SJSA1 (cell line): ENCODE data around the gene RUFY1. TPM values are rescaled to one million over a fixed set of nuclear protein-coding genes. Genes with fewer than 3 reads are reported as not detected.
"Not testable (repeated sequence)": the region's sequence is repeated elsewhere in the genome, so short reads cannot be mapped to it uniquely, and the experiment has no call there.

Experiments
- DNase-seq, 2 experiments: peaks; one replicate each; pipeline ENCODE4 v3.0.0-alpha.2; 2015 to 2020; ENCODE audit warnings: low spot score in 2 of 2, low read depth in 1 of 2
- H3K27ac ChIP-seq: fragments of 250-450 bp; sonication (Bioruptor Pico); 2 replicates; pipeline ENCODE4 v1.5.1; 2020; ENCODE audit warnings: mild to moderate bottlenecking, moderate library complexity
- H3K27me3 ChIP-seq: fragments of 250-450 bp; sonication (Bioruptor Pico); replicated peaks from 2 replicates; pipeline ENCODE4 v1.5.1; 2020; ENCODE audit warnings: mild to moderate bottlenecking, moderate library complexity
- H3K36me3 ChIP-seq: fragments of 250-450 bp; sonication (Bioruptor Pico); 2 replicates; pipeline ENCODE4 v1.5.1; 2020; ENCODE audit warnings: mild to moderate bottlenecking
- H3K4me1 ChIP-seq: fragments of 250-450 bp; sonication (Bioruptor Pico); replicated peaks from 2 replicates; pipeline ENCODE4 v1.6.1; 2021; ENCODE audit warnings: mild to moderate bottlenecking
- H3K4me3 ChIP-seq: fragments of 250-450 bp; sonication (Bioruptor Pico); 2 replicates; pipeline ENCODE4 v1.5.1; 2020; ENCODE audit warnings: mild to moderate bottlenecking
- H3K9me3 ChIP-seq: fragments of 250-450 bp; sonication (Bioruptor Pico); replicated peaks from 2 replicates; pipeline ENCODE4 v1.5.1; 2020; ENCODE audit warnings: mild to moderate bottlenecking
- total RNA-seq: library from RNA; depleted of rRNA; stranded (reverse); fragments of >200 nt; shearing (Covaris generic); gene quantifications from 2 replicates; pipeline ENCODE4 v1.2.3, GENCODE V29; 2014; rRNA removed

Gene RUFY1
- total RNA-seq, 1 experiment from 2014 or later = 41.9 TPM

DNA sequence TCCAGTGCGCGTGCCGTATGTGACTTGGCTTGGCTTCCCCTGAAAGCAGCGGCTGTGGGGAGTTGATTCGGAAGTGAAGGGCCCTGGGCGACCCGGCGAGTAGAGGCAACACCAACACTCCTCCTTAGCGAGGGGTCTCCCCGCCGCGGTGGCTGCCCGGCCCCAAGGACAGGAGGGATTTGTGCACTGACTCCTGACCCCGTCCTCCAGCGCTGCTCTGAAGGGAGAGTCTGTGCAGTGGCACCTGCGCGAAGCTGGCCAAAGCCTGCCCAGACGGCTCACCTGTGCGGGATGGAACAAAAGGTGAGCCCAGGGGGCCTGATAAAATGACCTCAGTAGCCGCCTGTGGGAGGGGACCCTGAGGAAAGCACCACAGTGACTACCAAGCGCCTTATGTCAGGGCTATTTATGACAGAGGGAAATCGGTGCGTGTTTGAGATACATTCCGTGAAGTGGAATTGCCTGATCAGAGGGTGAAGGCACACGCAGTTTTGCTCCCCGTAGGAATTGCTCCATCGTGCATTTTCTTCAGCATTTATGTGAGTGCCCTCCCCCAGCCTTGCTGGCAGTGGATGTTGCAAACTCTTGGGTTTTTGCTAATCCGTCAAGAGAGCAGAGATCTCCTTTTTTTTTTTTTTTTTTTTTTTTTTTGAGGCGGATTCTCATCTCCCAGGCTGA, 108.0 kb downstream of the RUFY1 start:
- not testable (repeated sequence) for H3K27me3 ChIP-seq, H3K9me3 ChIP-seq, H3K27ac ChIP-seq, H3K36me3 ChIP-seq, H3K4me1 ChIP-seq
- peak overlapping the region; percentile 45 for H3K4me3 ChIP-seq
- DNase-seq = peak in 1 of 2 experiments; percentile 36

Other genes starting within 250 kb of the RUFY1 start
- 1.4 and 4.9 TPM in 2 replicates for gene ADAMTS2, start 205.1 kb upstream of the RUFY1 start, total RNA-seq
- gene HNRNPH1, start 73.1 kb downstream of the RUFY1 start, total RNA-seq = 639 and 733 TPM in 2 replicates
- gene CBY3, start 130.5 kb downstream of the RUFY1 start, total RNA-seq = not detected in 2 replicates
- gene CANX, start 148.4 kb downstream of the RUFY1 start, total RNA-seq = 813 and 826 TPM in 2 replicates
- gene MAML1, start 182.3 kb downstream of the RUFY1 start, total RNA-seq = 13.7 and 18.0 TPM in 2 replicates
- gene LTC4S, start 243.4 kb downstream of the RUFY1 start, total RNA-seq = 0.68 TPM in 1 of 2 replicates, not detected in the other